GM18505 (cell line): ENCODE results near the gene SLC2A6.
"Not testable (repeated sequence)": the region's sequence is repeated elsewhere in the genome, so short reads cannot be mapped to it uniquely, and the experiment has no call there.

Experiments
- ATAC-seq: cut with Tn5 transposase; IDR thresholded peaks from one replicate; pipeline ENCODE4 v1.9.1; 2021; ENCODE audit not compliant: unreplicated experiment
- POLR2A ChIP-seq: IDR thresholded peaks from 4 replicates; pipeline ENCODE4 v1.6.1; 2011; ENCODE audit warnings: borderline replicate concordance; ENCODE audit not compliant: insufficient read depth, insufficient read length; ENCODE audit errors: extremely low read depth

Gene SLC2A6

GRCh38 chr9:133460405-133461175, 18.3 kb downstream of the SLC2A6 start:
- TF ChIP-seq POLR2A, result no peak
- peak; percentile 26 for ATAC-seq

- ATAC-seq, result peak; percentile 68
- TF ChIP-seq POLR2A, result peak; percentile 55
Measured at GRCh38 chr9:133459476-133460404, 19.2 kb downstream of the SLC2A6 start, which contains the start of gene CACFD1. Gene CACFD1 (plus strand): TSS chr9:133459978. CDS start chr9:133460067, 89 bp downstream.

GRCh38 chr9:133458643-133459312, 20.1 kb downstream of the SLC2A6 start:
- ATAC-seq, result no peak
- no peak for TF ChIP-seq POLR2A

- TF ChIP-seq POLR2A, result no peak
- no peak for ATAC-seq
Measured at GRCh38 chr9:133457748-133458147, 21.2 kb downstream of the SLC2A6 start.

- TF ChIP-seq POLR2A, result no peak
- ATAC-seq, result no peak
Measured at GRCh38 chr9:133457233-133457632, 21.7 kb downstream of the SLC2A6 start.

GRCh38 chr9:133456409-133456808, 22.5 kb downstream of the SLC2A6 start:
- no peak for ATAC-seq
- no peak for TF ChIP-seq POLR2A

GRCh38 chr9:133455936-133456335, 23.0 kb downstream of the SLC2A6 start:
- no peak for TF ChIP-seq POLR2A
- no peak for ATAC-seq

GRCh38 chr9:133454943-133455673, 23.8 kb downstream of the SLC2A6 start:
- TF ChIP-seq POLR2A, result no peak
- no peak for ATAC-seq

- TF ChIP-seq POLR2A, result no peak
- ATAC-seq, result no peak
Measured at GRCh38 chr9:133454325-133454724, 24.6 kb downstream of the SLC2A6 start.

GRCh38 chr9:133453651-133454050, 25.2 kb downstream of the SLC2A6 start:
- no peak for TF ChIP-seq POLR2A
- no peak for ATAC-seq

GRCh38 chr9:133452562-133452961, 26.3 kb downstream of the SLC2A6 start:
- no peak for ATAC-seq

GRCh38 chr9:133451865-133452264, 27.0 kb downstream of the SLC2A6 start:
- not testable (repeated sequence) for ATAC-seq

More at GRCh38 chr9:133452562-133452961, 26.3 kb downstream of the SLC2A6 start:
- no peak for TF ChIP-seq POLR2A
